Measurements from ENCODE around the gene VPS37C. TPM values are rescaled to one million over a fixed set of nuclear protein-coding genes. Genes with fewer than 3 reads are reported as not detected.

Gene VPS37C
- total RNA-seq, 1 donor from 2014 or later = 30.2 TPM

- no peaks in the 10 kb centered on the region for H3K9me3 ChIP-seq
- no peak overlapping the region for H3K27ac ChIP-seq
- no peaks in the 10 kb centered on the region for H3K27me3 ChIP-seq
- no peaks in the 10 kb centered on the region for H3K36me3 ChIP-seq
- intact Hi-C loops (cut with DNase I) = no loop called here
- H3K4me3 ChIP-seq = no peak overlapping the region
- TF ChIP-seq, protein P1, sequence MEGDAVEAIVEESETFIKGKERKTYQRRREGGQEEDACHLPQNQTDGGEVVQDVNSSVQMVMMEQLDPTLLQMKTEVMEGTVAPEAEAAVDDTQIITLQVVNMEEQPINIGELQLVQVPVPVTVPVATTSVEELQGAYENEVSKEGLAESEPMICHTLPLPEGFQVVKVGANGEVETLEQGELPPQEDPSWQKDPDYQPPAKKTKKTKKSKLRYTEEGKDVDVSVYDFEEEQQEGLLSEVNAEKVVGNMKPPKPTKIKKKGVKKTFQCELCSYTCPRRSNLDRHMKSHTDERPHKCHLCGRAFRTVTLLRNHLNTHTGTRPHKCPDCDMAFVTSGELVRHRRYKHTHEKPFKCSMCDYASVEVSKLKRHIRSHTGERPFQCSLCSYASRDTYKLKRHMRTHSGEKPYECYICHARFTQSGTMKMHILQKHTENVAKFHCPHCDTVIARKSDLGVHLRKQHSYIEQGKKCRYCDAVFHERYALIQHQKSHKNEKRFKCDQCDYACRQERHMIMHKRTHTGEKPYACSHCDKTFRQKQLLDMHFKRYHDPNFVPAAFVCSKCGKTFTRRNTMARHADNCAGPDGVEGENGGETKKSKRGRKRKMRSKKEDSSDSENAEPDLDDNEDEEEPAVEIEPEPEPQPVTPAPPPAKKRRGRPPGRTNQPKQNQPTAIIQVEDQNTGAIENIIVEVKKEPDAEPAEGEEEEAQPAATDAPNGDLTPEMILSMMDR (IDR thresholded peaks at IDR 0.05) = no peak
- no peak for ATAC-seq
- no peak for DNase-seq
- H3K4me1 ChIP-seq = no peaks in the 10 kb centered on the region
These were observed 37.8 kb upstream of the VPS37C start for GRCh38 chr11:61198948-61199523.

DNA sequence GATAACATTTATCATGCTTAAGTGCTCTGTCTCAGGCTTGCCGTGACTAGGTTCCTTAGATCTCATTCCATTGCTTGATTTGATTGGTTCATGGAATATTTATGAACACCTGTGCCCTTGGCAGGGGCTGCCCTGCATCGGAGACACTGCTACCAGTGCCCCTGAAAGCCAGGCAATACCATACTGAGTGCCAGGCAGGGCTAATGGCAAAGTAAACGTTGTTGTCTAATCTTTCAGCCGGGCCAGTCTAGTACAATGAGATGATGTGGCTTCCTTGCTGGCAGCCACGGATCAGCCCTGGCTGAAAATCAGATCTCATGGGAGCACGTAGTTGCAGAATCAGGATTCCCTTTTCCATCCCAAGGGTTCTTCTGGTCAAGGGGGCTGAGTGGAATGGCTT lies 37.1 kb upstream of the VPS37C start:
- Histone ChIP-seq H3K27ac (no peak overlapping the region), H3K36me3 (no peaks in the 10 kb centered on the region), H3K4me1 (no peaks in the 10 kb centered on the region), H3K4me3 (no peak overlapping the region), H3K27me3 (no peaks in the 10 kb centered on the region), H3K9me3 (no peaks in the 10 kb centered on the region)
- DNase-seq (no peak), ATAC-seq (no peak)
- intact Hi-C loops (cut with DNase I) = no loop called here
- TF ChIP-seq, protein P1 (IDR thresholded peaks at IDR 0.05) = no peak

- intact Hi-C loops (cut with DNase I) = no loop called here
- TF ChIP-seq, protein P1 (IDR thresholded peaks at IDR 0.05) = no peak
- Histone ChIP-seq H3K27ac (no peak overlapping the region), H3K36me3 (no peaks in the 10 kb centered on the region), H3K9me3 (no peaks in the 10 kb centered on the region), H3K4me1 (no peaks in the 10 kb centered on the region), H3K27me3 (no peaks in the 10 kb centered on the region), H3K4me3 (no peak overlapping the region)
- ATAC-seq (no peak), DNase-seq (no peak)
These were observed 34.5 kb upstream of the VPS37C start for GRCh38 chr11:61195719-61196118.

GRCh38 chr11:61194981-61195695 lies 33.9 kb upstream of the VPS37C start:
- H3K27me3 ChIP-seq = no peaks in the 10 kb centered on the region
- DNase-seq (no peak), ATAC-seq (no peak)
- H3K4me3 ChIP-seq = no peak overlapping the region
- H3K4me1 ChIP-seq = no peaks in the 10 kb centered on the region
- no peaks in the 10 kb centered on the region for H3K9me3 ChIP-seq
- intact Hi-C loops (cut with DNase I) = no loop called here
- TF ChIP-seq, protein P1 (IDR thresholded peaks at IDR 0.05) = no peak
- H3K27ac ChIP-seq = no peak overlapping the region
- H3K36me3 ChIP-seq = no peaks in the 10 kb centered on the region

GRCh38 chr11:61194169-61194671 lies 33.0 kb upstream of the VPS37C start:
- no peak overlapping the region for H3K4me3 ChIP-seq
- peaks cover 2% of the 10 kb centered on the region for H3K27me3 ChIP-seq
- no peaks in the 10 kb centered on the region for H3K36me3 ChIP-seq
- ATAC-seq (peak; percentile 26), DNase-seq (no peak)
- no peaks in the 10 kb centered on the region for H3K9me3 ChIP-seq
- TF ChIP-seq, protein P1 (IDR thresholded peaks at IDR 0.05) = no peak
- H3K27ac ChIP-seq = no peak overlapping the region
- H3K4me1 ChIP-seq = no peaks in the 10 kb centered on the region
- intact Hi-C loops (cut with DNase I) = no loop called here

Measured in upper lobe of right lung (tissue), 1 donor.